RWPE1 (cell line): Measurements from ENCODE around the gene PIAS1.
"Not testable (repeated sequence)": the region's sequence is repeated elsewhere in the genome, so short reads cannot be mapped to it uniquely, and the experiment has no call there.

Source experiments
- CTCF ChIA-PET: fragments of 350-600 bp; sonication (Branson Sonifier 250); formaldehyde crosslinking; extraction: SDS; loops from one replicate; lab custom pipeline; 2021; lab: Yijun Ruan, JAX
- POLR2A ChIA-PET: fragments of 400-600 bp; formaldehyde crosslinking; extraction: SDS; loops from one replicate; lab custom pipeline; 2020; ENCODE audit warnings: antibody characterized with exemption; ENCODE audit not compliant: low non-redundant PET; lab: Yijun Ruan, JAX
- DNase-seq: peaks from one replicate; pipeline ENCODE4 v3.0.0; 2012; ENCODE audit warnings: low spot score
- H3K27ac ChIP-seq: fragments of 450-650 bp; 2 replicates; pipeline ENCODE4 v1.5.1; 2017
- CTCF ChIP-seq: fragments of 450-650 bp; conservative IDR thresholded peaks from 2 replicates; pipeline ENCODE4 v1.5.1; 2017; ENCODE audit warnings: low read depth, mild to moderate bottlenecking

PIAS1 gene

GRCh38 chr15:68158046-68158628 is 104.0 kb downstream of the PIAS1 start:
- CTCF ChIA-PET = no interaction called here

DNA sequence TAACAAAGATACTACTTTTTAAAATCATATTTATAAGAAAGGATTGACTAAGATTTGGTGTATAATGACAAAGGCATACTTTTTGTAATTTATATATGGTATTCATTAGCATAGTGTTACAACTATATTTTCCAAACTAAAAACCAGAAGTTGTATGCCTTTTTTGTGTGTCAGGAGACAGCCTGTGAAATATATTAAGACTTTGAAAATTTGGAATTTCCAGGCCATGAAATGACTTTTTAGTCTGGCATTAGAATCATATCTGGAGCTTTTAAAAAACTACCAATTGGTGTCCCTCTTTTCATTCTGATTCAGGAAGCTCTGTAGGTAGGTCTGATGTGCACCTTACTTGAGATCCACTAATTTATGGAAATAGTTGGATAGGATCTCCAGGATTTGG is 109.1 kb downstream of the PIAS1 start:
- POLR2A ChIA-PET = no interaction called here
- no peak for TF ChIP-seq CTCF
- CTCF ChIA-PET = interaction anchor here (0.5 to 1.1 kb wide), 2 partner anchors 8 to 779 kb away, joined by 3 to 4 read pairs; no protein-coding TSS in a partner anchor
- DNase-seq = no peak
- no peak overlapping the region for H3K27ac ChIP-seq

More at GRCh38 chr15:68158046-68158628, 104.0 kb downstream of the PIAS1 start:
- POLR2A ChIA-PET = no interaction called here
- DNase-seq = no peak
- no peak overlapping the region for H3K27ac ChIP-seq
- TF ChIP-seq CTCF = no peak

DNA sequence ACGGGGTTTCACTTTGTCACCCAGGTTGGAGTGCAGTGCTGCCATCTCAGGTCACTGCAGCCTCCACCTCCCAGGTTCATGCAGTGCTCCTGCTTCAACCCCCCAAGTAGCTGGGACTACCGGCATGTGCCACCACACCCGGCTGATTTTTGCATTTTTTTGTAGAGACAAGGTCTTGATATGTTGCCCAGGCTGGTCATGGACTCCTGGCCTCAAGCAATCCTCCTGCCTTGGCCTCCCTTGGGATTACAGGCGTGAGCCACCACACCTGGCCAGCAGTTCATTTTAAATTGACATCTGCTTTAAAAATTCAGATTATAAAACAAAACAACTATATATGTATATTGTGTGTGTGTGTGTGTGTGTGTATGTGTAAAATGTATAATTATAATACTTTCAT is 112.7 kb downstream of the PIAS1 start:
- TF ChIP-seq CTCF = no peak
- no peak for DNase-seq
- no peak overlapping the region for H3K27ac ChIP-seq
- POLR2A ChIA-PET = no interaction called here
- CTCF ChIA-PET = no interaction called here

DNA sequence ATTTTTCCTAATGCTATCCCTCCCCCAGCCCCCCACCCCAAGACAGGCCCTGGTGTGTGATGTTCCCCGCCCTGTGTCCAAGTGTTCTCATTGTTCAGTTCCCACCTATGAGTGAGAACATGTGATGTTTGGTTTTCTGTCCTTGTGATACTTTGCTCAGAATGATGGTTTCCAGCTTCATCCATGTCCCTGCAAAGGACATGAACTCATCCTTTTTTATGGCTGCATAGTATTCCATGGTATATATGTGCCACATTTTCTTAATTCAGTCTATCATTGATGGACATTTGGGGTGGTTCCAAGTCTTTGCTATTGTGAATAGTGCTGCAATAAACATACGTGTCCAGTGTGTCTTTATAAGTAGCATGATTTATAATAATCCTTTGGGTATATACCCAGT is 117.9 kb downstream of the PIAS1 start:
- CTCF ChIA-PET = interaction anchor here (1.0 kb wide), 1 partner anchor 17 kb away, joined by 5 read pairs; no protein-coding TSS in a partner anchor
- POLR2A ChIA-PET, H3K27ac ChIP-seq: not testable (repeated sequence)

DNA sequence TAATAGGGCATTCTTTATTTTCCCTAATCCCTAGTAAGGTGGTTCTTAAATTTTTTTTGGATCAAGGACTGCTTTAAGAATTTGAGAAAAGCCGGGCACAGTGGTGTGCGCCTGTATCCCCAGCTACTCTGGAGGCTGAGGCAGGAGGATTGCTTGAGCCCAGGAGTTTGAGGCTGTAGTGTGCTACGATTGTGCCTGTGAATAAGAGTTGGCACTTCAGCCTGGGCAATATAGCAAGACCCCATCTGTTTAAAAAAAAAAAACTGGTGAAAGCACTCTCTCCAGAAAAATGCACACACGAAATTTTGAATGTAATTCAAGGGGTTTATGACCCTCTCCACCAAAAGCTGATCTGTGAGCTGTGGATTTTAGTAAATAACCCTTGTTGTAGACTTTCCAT is 119.0 kb downstream of the PIAS1 start:
- CTCF ChIA-PET = interaction anchor here (0.6 to 1.0 kb wide), 3 partner anchors 18 to 217 kb away, joined by 4 to 5 read pairs (median 5); no protein-coding TSS in a partner anchor
- H3K27ac ChIP-seq = no peak overlapping the region
- DNase-seq = no peak
- POLR2A ChIA-PET = no interaction called here
- TF ChIP-seq CTCF = no peak

More for the DNA sequence above, 117.9 kb downstream of the PIAS1 start:
- not testable (repeated sequence) for DNase-seq

- H3K27ac ChIP-seq = no peak overlapping the region
- no peak for DNase-seq
- CTCF ChIA-PET = no interaction called here
- POLR2A ChIA-PET = no interaction called here
- no peak for TF ChIP-seq CTCF
These were observed 121.4 kb downstream of the PIAS1 start for GRCh38 chr15:68175526-68175925.

DNA sequence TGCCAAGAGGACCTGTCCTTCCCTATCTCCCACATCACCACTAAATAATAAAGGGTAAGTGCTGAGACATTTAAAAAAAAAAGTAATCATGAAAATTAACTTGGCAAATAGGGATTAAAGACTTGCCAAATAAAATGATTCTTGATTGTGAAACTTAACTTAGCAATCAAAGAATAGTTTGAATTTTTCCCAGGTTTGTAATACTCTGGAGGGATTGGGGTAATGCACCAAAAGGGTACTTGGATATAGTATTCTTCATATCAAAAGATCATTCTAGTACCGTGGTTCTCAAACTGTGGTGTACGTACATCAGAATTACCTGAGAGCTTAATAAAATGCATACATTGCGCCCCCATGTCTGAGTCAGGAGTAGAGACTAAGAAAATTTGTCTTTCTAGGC is 122.5 kb downstream of the PIAS1 start:
- CTCF ChIA-PET = no interaction called here
- H3K27ac ChIP-seq = no peak overlapping the region
- POLR2A ChIA-PET = no interaction called here

More for the DNA sequence above, 122.5 kb downstream of the PIAS1 start:
- DNase-seq = no peak
- TF ChIP-seq CTCF = no peak
